GM21619 (cell line): Measurements from ENCODE around the gene HECTD2.
"Not testable (repeated sequence)": the region's sequence is repeated elsewhere in the genome, so short reads cannot be mapped to it uniquely, and the experiment has no call there.

Experiments used
- ATAC-seq: cut with Tn5 transposase; IDR thresholded peaks from one replicate; pipeline ENCODE4 v1.9.1; 2021; ENCODE audit not compliant: unreplicated experiment

The HECTD2 gene

GRCh38 chr10:91472911-91473310, 62.8 kb downstream of the HECTD2 start:
- no peak for ATAC-seq

GRCh38 chr10:91474009-91474408, 63.9 kb downstream of the HECTD2 start:
- ATAC-seq: no peak

- ATAC-seq: no peak
Measured at GRCh38 chr10:91477236-91477635, 67.1 kb downstream of the HECTD2 start.

GRCh38 chr10:91479583-91479982, 69.4 kb downstream of the HECTD2 start:
- no peak for ATAC-seq

GRCh38 chr10:91487911-91488582, 77.9 kb downstream of the HECTD2 start:
- no peak for ATAC-seq

- no peak for ATAC-seq
Measured at GRCh38 chr10:91493313-91493712, 83.2 kb downstream of the HECTD2 start.

GRCh38 chr10:91495402-91495801, 85.3 kb downstream of the HECTD2 start:
- ATAC-seq: no peak

- ATAC-seq: no peak
Measured at GRCh38 chr10:91496016-91496415, 85.9 kb downstream of the HECTD2 start.

- ATAC-seq: peak; percentile 71
Measured at GRCh38 chr10:91511549-91512330, 101.6 kb downstream of the HECTD2 start.

GRCh38 chr10:91512458-91512857, 102.3 kb downstream of the HECTD2 start:
- ATAC-seq: no peak

GRCh38 chr10:91513598-91514424, 103.7 kb downstream of the HECTD2 start:
- no peak for ATAC-seq

GRCh38 chr10:91514787-91515186, 104.6 kb downstream of the HECTD2 start:
- no peak for ATAC-seq

- ATAC-seq: no peak
Measured at GRCh38 chr10:91517394-91517793, 107.2 kb downstream of the HECTD2 start.

GRCh38 chr10:91519899-91520514, 109.9 kb downstream of the HECTD2 start:
- no peak for ATAC-seq

GRCh38 chr10:91520661-91521060, 110.5 kb downstream of the HECTD2 start:
- no peak for ATAC-seq

- ATAC-seq: no peak
Measured at GRCh38 chr10:91521439-91521838, 111.3 kb downstream of the HECTD2 start.

GRCh38 chr10:91525896-91526712, 116.0 kb downstream of the HECTD2 start:
- no peak for ATAC-seq

- ATAC-seq: no peak
Measured at GRCh38 chr10:91528080-91528479, 117.9 kb downstream of the HECTD2 start.

GRCh38 chr10:91528768-91529167, 118.6 kb downstream of the HECTD2 start:
- no peak for ATAC-seq

GRCh38 chr10:91534789-91535188, 124.6 kb downstream of the HECTD2 start:
- ATAC-seq: not testable (repeated sequence)
